Immature natural killer cell (primary cell): ENCODE results near the gene CRX. TPM values are rescaled to one million over a fixed set of nuclear protein-coding genes. Genes with fewer than 3 reads are reported as not detected.
"Not testable (repeated sequence)": the region's sequence is repeated elsewhere in the genome, so short reads cannot be mapped to it uniquely, and the experiment has no call there.

Experiments used
- DNase-seq, 3 donors: peaks; one replicate each; pipeline ENCODE4 v3.0.0; 2022; ENCODE audit warnings: mixed read lengths in 1 of 3
- H3K27ac Mint-ChIP-seq, 6 donors: one replicate each; pipeline ENCODE4 v1.8.0; 2020; ENCODE audit warnings: mixed read lengths in 6 of 6, mild to moderate bottlenecking in 5 of 6, inconsistent platforms in 4 of 6, moderate library complexity in 3 of 6
- H3K27me3 Mint-ChIP-seq, 3 donors: one replicate each; pipeline ENCODE4 v1.8.0; 2020 to 2021; ENCODE audit warnings: low read depth in 3 of 3, mild to moderate bottlenecking in 3 of 3, mixed read lengths in 3 of 3, moderate library complexity in 3 of 3, inconsistent platforms in 1 of 3
- H3K36me3 Mint-ChIP-seq, 3 donors: one replicate each; pipeline ENCODE4 v1.8.0; 2020; ENCODE audit warnings: mixed read lengths in 3 of 3, inconsistent platforms in 2 of 3, mild to moderate bottlenecking in 2 of 3
- H3K4me1 Mint-ChIP-seq, 2 donors: one replicate each; pipeline ENCODE4 v1.8.0; 2020; ENCODE audit warnings: inconsistent platforms in 2 of 2, mild to moderate bottlenecking in 2 of 2, mixed read lengths in 2 of 2, moderate library complexity in 1 of 2
- H3K4me3 Mint-ChIP-seq, 5 donors: one replicate each; pipeline ENCODE4 v1.8.0; 2020; ENCODE audit warnings: mild to moderate bottlenecking in 5 of 5, mixed read lengths in 5 of 5, inconsistent platforms in 3 of 5, moderate library complexity in 3 of 5
- H3K9me3 Mint-ChIP-seq, 6 donors: one replicate each; pipeline ENCODE4 v1.8.0; 2020; ENCODE audit warnings: mild to moderate bottlenecking in 6 of 6, mixed read lengths in 6 of 6, inconsistent platforms in 4 of 6, moderate library complexity in 3 of 6
- polyA plus RNA-seq, 3 donors: library from polyadenylated mRNA; unstranded; fragments of 300-500 nt; fragmentation: Illumina TruSeq; gene quantifications; one replicate each; pipeline ENCODE4 v1.2.3, GENCODE V29; 2021

CRX gene
- polyA plus RNA-seq, 3 donors from 2014 or later: not detected

- not testable (repeated sequence) for H3K9me3 Mint-ChIP-seq, H3K36me3 Mint-ChIP-seq, H3K27ac Mint-ChIP-seq, DNase-seq, H3K4me3 Mint-ChIP-seq, H3K4me1 Mint-ChIP-seq
- peaks cover 0 to 16% (median 8%) of the 10 kb centered on the region in 3 donors for H3K27me3 Mint-ChIP-seq
These were observed 5.5 kb upstream of the CRX start for GRCh38 chr19:47816270-47816669.

DNA sequence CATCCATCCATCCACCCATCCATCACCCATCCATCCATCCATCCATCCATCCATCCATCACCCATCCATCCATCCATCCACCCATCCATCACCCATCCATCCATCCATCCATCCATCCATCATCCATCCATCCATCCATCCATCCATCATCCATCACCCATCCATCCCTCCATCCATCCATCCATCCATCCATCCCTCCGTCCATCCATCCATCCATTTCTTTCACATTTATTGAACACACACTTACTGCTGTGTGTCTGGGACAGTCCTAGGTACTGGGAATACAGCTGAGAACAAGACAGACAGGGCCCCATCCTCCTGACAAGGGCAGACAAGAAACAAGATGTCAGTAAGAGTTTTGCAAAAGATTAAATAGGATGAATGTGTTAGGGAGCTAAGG is 3.5 kb upstream of the CRX start:
- H3K27ac Mint-ChIP-seq, H3K4me3 Mint-ChIP-seq, H3K4me1 Mint-ChIP-seq, DNase-seq, H3K9me3 Mint-ChIP-seq, H3K36me3 Mint-ChIP-seq: not testable (repeated sequence)
- H3K27me3 Mint-ChIP-seq: peaks cover 0 to 16% (median 11%) of the 10 kb centered on the region in 3 donors

DNA sequence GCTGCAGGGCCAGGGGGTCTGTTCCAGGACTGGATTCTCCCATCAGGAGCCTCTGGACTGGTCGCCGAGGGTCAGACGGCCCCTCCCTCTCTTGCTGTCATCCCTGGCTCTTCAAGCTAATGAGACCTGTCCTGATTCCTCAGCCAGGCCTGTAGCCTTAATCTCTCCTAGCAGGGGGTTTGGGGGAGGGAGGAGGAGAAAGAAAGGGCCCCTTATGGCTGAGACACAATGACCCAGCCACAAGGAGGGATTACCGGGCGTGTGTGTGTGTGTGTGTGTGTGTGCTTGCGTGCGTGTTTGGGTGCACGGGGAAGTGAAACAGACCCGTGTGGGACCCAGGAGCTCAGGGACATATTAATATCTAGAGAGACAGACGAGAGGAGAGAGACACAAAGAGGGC is 1.9 kb upstream of the CRX start:
- peaks cover 0 to 16% (median 11%) of the 10 kb centered on the region in 3 donors for H3K27me3 Mint-ChIP-seq
- H3K36me3 Mint-ChIP-seq: no peaks in the 10 kb centered on the region
- DNase-seq: no peak
- H3K27ac Mint-ChIP-seq: no peak overlapping the region
- H3K9me3 Mint-ChIP-seq: no peaks in the 10 kb centered on the region
- H3K4me3 Mint-ChIP-seq: peak overlapping the region in 1 of 5 donors; percentile 4
- no peaks in the 10 kb centered on the region for H3K4me1 Mint-ChIP-seq

DNA sequence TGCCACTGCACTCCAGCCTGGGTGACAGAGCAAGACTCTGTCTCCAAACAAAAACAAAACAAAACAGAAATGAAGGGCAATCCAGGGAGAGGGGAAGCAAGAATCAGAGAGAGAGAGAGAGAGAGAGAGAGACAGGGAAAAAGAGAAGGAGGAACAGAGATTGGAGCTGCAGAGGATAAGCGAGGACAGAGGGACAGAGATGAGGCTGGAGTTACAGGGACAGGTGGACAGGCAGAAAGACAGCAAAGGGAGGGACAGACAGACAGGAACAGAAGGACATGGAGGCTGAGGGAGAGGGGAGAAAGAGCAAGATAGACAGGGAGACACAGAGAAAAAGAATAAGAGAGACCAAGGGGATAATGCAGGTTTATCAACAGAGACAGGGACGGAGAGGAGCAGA is 1.3 kb upstream of the CRX start:
- Mint-ChIP-seq H3K4me1 (no peaks in the 10 kb centered on the region), H3K36me3 (no peaks in the 10 kb centered on the region), H3K9me3 (no peaks in the 10 kb centered on the region), H3K4me3 (no peak overlapping the region), H3K27ac (peak overlapping the region in 1 of 6 donors; percentile 8), H3K27me3 (peaks cover 0 to 16% (median 14%) of the 10 kb centered on the region in 3 donors)
- no peak for DNase-seq

DNA sequence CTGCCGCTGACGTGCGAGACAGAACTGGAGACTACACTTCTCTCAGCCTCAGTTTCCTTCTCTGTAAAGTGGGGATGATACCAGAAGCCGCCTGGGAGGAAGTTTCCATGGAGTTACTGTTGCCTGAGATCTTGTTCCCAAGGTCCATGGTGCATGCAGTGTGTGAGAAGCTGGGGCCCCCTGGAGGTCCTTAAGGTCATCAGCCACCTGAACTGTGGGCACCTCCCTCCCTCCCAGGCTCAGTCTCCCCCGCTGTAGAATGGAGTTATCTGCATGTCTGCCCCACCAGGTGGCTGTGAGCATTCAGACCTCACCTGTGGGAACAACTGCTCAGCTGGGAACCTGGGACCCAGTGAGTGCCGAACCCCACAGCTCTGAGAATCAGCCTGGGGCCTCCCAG is 2.7 kb downstream of the CRX start:
- Mint-ChIP-seq H3K36me3 (no peaks in the 10 kb centered on the region), H3K27me3 (peaks cover 0 to 16% (median 13%) of the 10 kb centered on the region in 3 donors), H3K4me3 (no peak overlapping the region), H3K27ac (no peak overlapping the region), H3K9me3 (no peaks in the 10 kb centered on the region), H3K4me1 (no peaks in the 10 kb centered on the region)
- no peak for DNase-seq

- Mint-ChIP-seq H3K27me3 (peaks cover 0 to 8% (median 6%) of the 10 kb centered on the region in 3 donors), H3K4me1 (no peaks in the 10 kb centered on the region), H3K9me3 (no peaks in the 10 kb centered on the region), H3K27ac (no peak overlapping the region), H3K36me3 (no peaks in the 10 kb centered on the region), H3K4me3 (no peak overlapping the region)
- no peak for DNase-seq
These were observed 5.1 kb downstream of the CRX start for GRCh38 chr19:47826800-47827199.

GRCh38 chr19:47832723-47833122 is 11.0 kb downstream of the CRX start:
- H3K4me3 Mint-ChIP-seq: no peak overlapping the region
- H3K4me1 Mint-ChIP-seq: no peaks in the 10 kb centered on the region
- H3K36me3 Mint-ChIP-seq: no peaks in the 10 kb centered on the region
- DNase-seq: no peak
- H3K9me3 Mint-ChIP-seq: no peaks in the 10 kb centered on the region
- H3K27ac Mint-ChIP-seq: no peak overlapping the region
- H3K27me3 Mint-ChIP-seq: peaks cover 2 to 7% (median 3%) of the 10 kb centered on the region in 3 donors

- Mint-ChIP-seq H3K27me3 (peaks cover 0 to 4% (median 2%) of the 10 kb centered on the region in 3 donors), H3K4me1 (no peaks in the 10 kb centered on the region), H3K9me3 (no peaks in the 10 kb centered on the region), H3K4me3 (no peak overlapping the region), H3K27ac (no peak overlapping the region), H3K36me3 (no peaks in the 10 kb centered on the region)
- DNase-seq: no peak
These were observed 14.3 kb downstream of the CRX start for GRCh38 chr19:47836038-47836437.

DNA sequence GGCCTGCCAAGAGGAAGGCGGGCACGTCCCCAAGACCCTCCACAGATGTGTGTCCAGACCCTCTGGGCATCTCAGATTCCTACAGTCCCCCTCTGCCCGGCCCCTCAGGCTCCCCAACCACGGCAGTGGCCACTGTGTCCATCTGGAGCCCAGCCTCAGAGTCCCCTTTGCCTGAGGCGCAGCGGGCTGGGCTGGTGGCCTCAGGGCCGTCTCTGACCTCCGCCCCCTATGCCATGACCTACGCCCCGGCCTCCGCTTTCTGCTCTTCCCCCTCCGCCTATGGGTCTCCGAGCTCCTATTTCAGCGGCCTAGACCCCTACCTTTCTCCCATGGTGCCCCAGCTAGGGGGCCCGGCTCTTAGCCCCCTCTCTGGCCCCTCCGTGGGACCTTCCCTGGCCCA is 17.7 kb downstream of the CRX start:
- Mint-ChIP-seq H3K4me1 (no peaks in the 10 kb centered on the region), H3K27me3 (peaks cover 2 to 13% (median 6%) of the 10 kb centered on the region in 3 donors), H3K9me3 (peaks cover 0 to 1% (median 0%) of the 10 kb centered on the region in 6 donors), H3K4me3 (no peak overlapping the region), H3K36me3 (no peaks in the 10 kb centered on the region), H3K27ac (no peak overlapping the region)
- no peak for DNase-seq

GRCh38 chr19:47839913-47840312 is 18.2 kb downstream of the CRX start:
- Mint-ChIP-seq H3K4me3 (no peak overlapping the region), H3K4me1 (no peaks in the 10 kb centered on the region), H3K27me3 (peaks cover 4 to 13% (median 6%) of the 10 kb centered on the region in 3 donors), H3K9me3 (peaks cover 0 to 1% (median 0%) of the 10 kb centered on the region in 6 donors), H3K27ac (no peak overlapping the region), H3K36me3 (no peaks in the 10 kb centered on the region)
- no peak for DNase-seq

GRCh38 chr19:47842941-47843340 is 21.2 kb downstream of the CRX start:
- peaks cover 7 to 30% (median 13%) of the 10 kb centered on the region in 3 donors for H3K27me3 Mint-ChIP-seq
- H3K9me3 Mint-ChIP-seq: peaks cover 0 to 1% (median 0%) of the 10 kb centered on the region in 6 donors
- no peak overlapping the region for H3K27ac Mint-ChIP-seq

DNA sequence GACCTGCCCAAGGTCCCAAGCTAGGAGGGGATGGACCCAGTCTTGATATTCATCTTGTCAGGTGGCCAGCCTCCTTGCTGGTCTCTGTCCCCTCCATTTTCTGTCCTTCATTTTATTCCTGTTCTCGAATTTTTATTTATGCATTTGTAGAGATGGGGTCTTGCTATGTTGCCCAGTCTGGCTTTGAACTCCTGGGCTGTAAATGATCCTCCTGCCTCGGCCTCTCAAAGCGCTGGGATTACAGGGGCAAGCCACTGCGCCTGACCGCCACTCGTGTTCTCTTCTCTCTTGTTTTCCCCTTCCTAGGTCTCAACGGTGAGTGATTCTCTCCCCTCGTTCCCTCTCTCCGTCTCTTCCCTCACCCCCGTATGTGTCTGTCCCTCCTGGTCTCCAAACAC is 26.7 kb downstream of the CRX start:
- H3K4me1 Mint-ChIP-seq: peaks cover 0 to 6% of the 10 kb centered on the region in 2 donors
- no peak overlapping the region for H3K4me3 Mint-ChIP-seq
- DNase-seq: no peak
- H3K27ac Mint-ChIP-seq: no peak overlapping the region
- peaks cover 20 to 53% (median 25%) of the 10 kb centered on the region in 3 donors for H3K27me3 Mint-ChIP-seq
- H3K9me3 Mint-ChIP-seq: peaks cover 0 to 2% (median 0%) of the 10 kb centered on the region in 6 donors
- no peaks in the 10 kb centered on the region for H3K36me3 Mint-ChIP-seq

More at GRCh38 chr19:47842941-47843340, 21.2 kb downstream of the CRX start:
- H3K36me3 Mint-ChIP-seq: no peaks in the 10 kb centered on the region
- H3K4me1 Mint-ChIP-seq: no peaks in the 10 kb centered on the region
- no peak for DNase-seq
- no peak overlapping the region for H3K4me3 Mint-ChIP-seq

DNA sequence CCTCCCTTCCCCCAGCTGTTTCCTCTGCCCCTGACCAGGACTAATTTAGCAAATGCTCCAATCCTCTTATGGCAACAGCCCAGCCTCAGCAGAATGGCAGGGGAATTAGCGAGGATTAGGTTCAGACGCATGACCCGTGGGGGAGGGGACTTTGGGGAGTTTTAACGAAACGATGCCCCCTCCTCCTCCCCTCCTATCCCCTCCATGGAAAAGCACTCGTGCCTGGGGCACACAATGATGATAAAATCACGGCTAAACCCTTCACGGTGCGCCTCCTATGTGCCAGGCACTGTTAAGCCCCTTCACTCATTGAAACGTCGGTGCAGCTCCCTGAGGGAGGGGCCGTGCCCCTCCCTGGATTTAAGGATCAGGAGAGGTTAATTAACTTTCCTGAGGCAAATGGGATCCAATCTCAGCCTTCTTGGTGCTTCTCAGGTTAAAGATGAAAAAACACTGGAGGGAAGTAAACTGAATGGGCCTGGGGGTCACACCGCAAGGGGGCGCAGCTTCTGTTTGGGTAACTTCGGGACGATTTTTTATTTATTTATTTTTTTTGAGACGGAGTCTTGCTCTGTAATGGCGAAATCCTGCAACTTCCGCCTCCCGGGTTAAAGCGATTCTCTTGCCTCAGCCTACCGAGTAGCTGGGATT is 27.2 kb downstream of the CRX start:
- peaks cover 23 to 53% (median 24%) of the 10 kb centered on the region in 3 donors for H3K27me3 Mint-ChIP-seq
- H3K27ac Mint-ChIP-seq: no peak overlapping the region
- H3K4me1 Mint-ChIP-seq: peaks cover 0 to 6% of the 10 kb centered on the region in 2 donors
- no peak for DNase-seq
- H3K4me3 Mint-ChIP-seq: peak overlapping the region in 1 of 5 donors; percentile 10
- H3K9me3 Mint-ChIP-seq: peaks cover 0 to 2% (median 0%) of the 10 kb centered on the region in 6 donors
- H3K36me3 Mint-ChIP-seq: no peaks in the 10 kb centered on the region

DNA sequence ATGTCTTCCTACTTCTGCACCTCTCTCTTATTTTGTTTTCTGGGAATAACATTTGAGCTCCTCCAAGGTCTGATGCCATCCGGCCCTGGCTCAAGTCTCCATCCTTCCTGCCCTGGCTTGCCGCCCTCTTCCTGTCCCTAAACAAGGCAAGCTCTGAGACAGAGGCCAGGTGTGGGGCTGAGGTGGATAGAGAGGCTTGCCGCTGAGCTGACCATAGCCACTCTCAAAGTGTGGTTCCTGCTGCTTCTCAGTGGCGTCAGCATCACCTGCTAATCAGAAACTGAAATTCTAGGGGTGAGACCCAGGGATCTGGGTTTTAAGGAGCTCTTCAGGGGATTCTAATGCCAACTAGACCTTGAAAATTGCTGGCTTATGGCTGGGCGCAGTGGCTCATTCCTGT is 31.3 kb downstream of the CRX start:
- Mint-ChIP-seq H3K27me3 (peaks cover 17 to 40% (median 20%) of the 10 kb centered on the region in 3 donors), H3K27ac (no peak overlapping the region), H3K36me3 (no peaks in the 10 kb centered on the region), H3K9me3 (peaks cover 0 to 2% (median 0%) of the 10 kb centered on the region in 6 donors), H3K4me1 (peaks cover 0 to 6% of the 10 kb centered on the region in 2 donors), H3K4me3 (no peak overlapping the region)
- DNase-seq: no peak

GRCh38 chr19:47854459-47854858 is 32.7 kb downstream of the CRX start:
- peaks cover 0 to 2% (median 0%) of the 10 kb centered on the region in 6 donors for H3K9me3 Mint-ChIP-seq
- H3K27ac Mint-ChIP-seq: no peak overlapping the region

More at GRCh38 chr19:47854459-47854858, 32.7 kb downstream of the CRX start:
- Mint-ChIP-seq H3K27me3 (peaks cover 10 to 32% (median 12%) of the 10 kb centered on the region in 3 donors), H3K36me3 (no peaks in the 10 kb centered on the region), H3K4me3 (no peak overlapping the region), H3K4me1 (peaks cover 0 to 3% of the 10 kb centered on the region in 2 donors)
- no peak for DNase-seq
